Nephron progenitor cell (in vitro differentiated cells): ENCODE results near the gene DCTD.

Experiments used
- DNase-seq: peaks from one replicate; pipeline ENCODE4 v3.0.0; 2021
- H3K27ac Mint-ChIP-seq: 2 replicates; pipeline ENCODE4 v1.8.0; 2021; ENCODE audit warnings: mild to moderate bottlenecking, moderate library complexity, mixed read lengths
- H3K27me3 Mint-ChIP-seq: 2 replicates; pipeline ENCODE4 v1.8.0; 2021; ENCODE audit warnings: mild to moderate bottlenecking, low read depth, mixed read lengths; ENCODE audit not compliant: poor library complexity
- H3K36me3 Mint-ChIP-seq: 2 replicates; pipeline ENCODE4 v1.8.0; 2021; ENCODE audit warnings: low read depth, mixed read lengths
- H3K4me1 Mint-ChIP-seq: 2 replicates; pipeline ENCODE4 v1.8.0; 2021; ENCODE audit warnings: mixed read lengths
- H3K4me3 Mint-ChIP-seq: 2 replicates; pipeline ENCODE4 v1.8.0; 2021; ENCODE audit warnings: mild to moderate bottlenecking, moderate library complexity, mixed read lengths
- H3K9me3 Mint-ChIP-seq: 2 replicates; pipeline ENCODE4 v1.8.0; 2021; ENCODE audit warnings: mild to moderate bottlenecking, moderate library complexity, mixed read lengths
- CTCF ChIP-seq: fragments of 200-600 bp; sonication (generic); IDR thresholded peaks from 2 replicates; pipeline ENCODE4 v1.5.0; 2021; ENCODE audit warnings: antibody characterized with exemption

DCTD gene

DNA sequence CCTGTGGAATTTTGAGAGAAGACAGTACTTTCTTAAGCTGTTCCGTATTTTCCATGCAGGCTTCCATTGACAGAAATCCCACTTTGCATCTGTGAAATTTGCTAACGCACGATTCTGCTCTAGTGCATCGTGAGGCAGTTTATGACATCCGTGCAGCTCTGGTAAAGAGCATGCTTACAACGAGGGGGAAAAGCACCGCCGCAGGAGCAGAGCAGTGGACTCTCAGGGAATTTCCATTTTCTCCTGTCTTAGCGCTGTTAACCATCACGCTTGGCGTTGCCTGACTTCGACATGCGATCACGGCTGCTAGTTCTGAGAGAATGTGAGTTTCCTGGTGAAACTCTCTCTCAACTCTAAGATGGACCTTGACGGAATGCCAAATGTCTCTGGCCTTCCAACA lies 43.9 kb downstream of the DCTD start:
- peaks cover 58% of the 10 kb centered on the region for H3K4me1 Mint-ChIP-seq
- peaks cover 3% of the 10 kb centered on the region for H3K27me3 Mint-ChIP-seq
- H3K36me3 Mint-ChIP-seq, result peaks cover 37% of the 10 kb centered on the region
- no peak for TF ChIP-seq CTCF
- no peak overlapping the region for H3K4me3 Mint-ChIP-seq
- H3K27ac Mint-ChIP-seq, result no peak overlapping the region
- no peaks in the 10 kb centered on the region for H3K9me3 Mint-ChIP-seq
- no peak for DNase-seq

GRCh38 chr4:182872886-182873285 lies 44.3 kb downstream of the DCTD start:
- H3K27ac Mint-ChIP-seq, result no peak overlapping the region
- H3K4me3 Mint-ChIP-seq, result no peak overlapping the region
- peaks cover 34% of the 10 kb centered on the region for H3K36me3 Mint-ChIP-seq
- no peaks in the 10 kb centered on the region for H3K9me3 Mint-ChIP-seq
- H3K27me3 Mint-ChIP-seq, result peaks cover 3% of the 10 kb centered on the region
- no peak for DNase-seq
- peaks cover 55% of the 10 kb centered on the region for H3K4me1 Mint-ChIP-seq
- no peak for TF ChIP-seq CTCF

- DNase-seq, result no peak
- TF ChIP-seq CTCF, result no peak
- H3K4me1 Mint-ChIP-seq, result peaks cover 56% of the 10 kb centered on the region
- no peak overlapping the region for H3K4me3 Mint-ChIP-seq
- no peaks in the 10 kb centered on the region for H3K9me3 Mint-ChIP-seq
- peaks cover 3% of the 10 kb centered on the region for H3K27me3 Mint-ChIP-seq
- peaks cover 27% of the 10 kb centered on the region for H3K36me3 Mint-ChIP-seq
- H3K27ac Mint-ChIP-seq, result no peak overlapping the region
Observed at GRCh38 chr4:182871616-182872015, 45.6 kb downstream of the DCTD start.

- Mint-ChIP-seq H3K4me1 (peaks cover 50% of the 10 kb centered on the region), H3K27ac (peak overlapping the region; percentile 59), H3K27me3 (peaks cover 3% of the 10 kb centered on the region), H3K4me3 (no peak overlapping the region), H3K9me3 (no peaks in the 10 kb centered on the region), H3K36me3 (peaks cover 27% of the 10 kb centered on the region)
- DNase-seq, result no peak
- TF ChIP-seq CTCF, result no peak
Observed at GRCh38 chr4:182869697-182870096, 47.5 kb downstream of the DCTD start.

GRCh38 chr4:182866746-182867145 lies 50.4 kb downstream of the DCTD start:
- Mint-ChIP-seq H3K27ac (peak overlapping the region; percentile 33), H3K27me3 (peaks cover 3% of the 10 kb centered on the region), H3K36me3 (peaks cover 3% of the 10 kb centered on the region), H3K4me3 (no peak overlapping the region), H3K4me1 (peaks cover 55% of the 10 kb centered on the region), H3K9me3 (no peaks in the 10 kb centered on the region)
- TF ChIP-seq CTCF, result no peak
- DNase-seq, result no peak

DNA sequence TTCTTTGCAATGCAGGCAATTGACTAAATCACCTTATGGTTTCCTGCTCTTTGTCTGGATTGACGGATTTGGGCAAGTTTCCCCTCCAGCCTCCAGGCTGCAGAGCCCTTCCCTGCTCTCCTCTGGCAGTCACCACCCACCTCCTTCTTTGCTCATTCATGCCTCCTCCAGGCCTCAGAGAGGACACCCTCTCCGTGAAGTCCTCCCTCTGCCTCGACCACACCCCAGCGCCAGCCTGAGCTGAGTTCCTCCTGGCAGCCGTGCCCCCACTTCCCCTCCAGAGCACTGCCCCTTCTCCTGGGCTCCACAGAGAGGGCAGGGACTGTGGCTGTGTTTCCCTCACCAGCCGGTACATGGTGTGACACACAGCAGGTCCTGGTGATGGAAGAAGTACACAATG lies 53.7 kb downstream of the DCTD start:
- H3K4me3 Mint-ChIP-seq, result peak overlapping the region; percentile 32
- H3K36me3 Mint-ChIP-seq, result peaks cover 11% of the 10 kb centered on the region
- no peak for DNase-seq
- H3K4me1 Mint-ChIP-seq, result peaks cover 62% of the 10 kb centered on the region
- H3K9me3 Mint-ChIP-seq, result peaks cover 8% of the 10 kb centered on the region
- peak overlapping the region; percentile 81 for H3K27ac Mint-ChIP-seq
- TF ChIP-seq CTCF, result no peak
- peaks cover 3% of the 10 kb centered on the region for H3K27me3 Mint-ChIP-seq
